Globus pallidus (tissue), 1 donor: Measurements from ENCODE around the gene MAGEA9B.
A peak's percentile ranks its signal among the peaks of the same experiment; 100 is the strongest.
"Not testable (repeated sequence)": the region's sequence is repeated elsewhere in the genome, so short reads cannot be mapped to it uniquely, and the experiment has no call there.

Experiments used
- DNase-seq: peaks from one replicate; pipeline ENCODE4 v3.0.0-alpha.2; 2015; ENCODE audit warnings: low spot score

MAGEA9B gene

GRCh38 chrX:149570668-149571067 is 16.6 kb downstream of the MAGEA9B start:
- DNase-seq: no peak

DNA sequence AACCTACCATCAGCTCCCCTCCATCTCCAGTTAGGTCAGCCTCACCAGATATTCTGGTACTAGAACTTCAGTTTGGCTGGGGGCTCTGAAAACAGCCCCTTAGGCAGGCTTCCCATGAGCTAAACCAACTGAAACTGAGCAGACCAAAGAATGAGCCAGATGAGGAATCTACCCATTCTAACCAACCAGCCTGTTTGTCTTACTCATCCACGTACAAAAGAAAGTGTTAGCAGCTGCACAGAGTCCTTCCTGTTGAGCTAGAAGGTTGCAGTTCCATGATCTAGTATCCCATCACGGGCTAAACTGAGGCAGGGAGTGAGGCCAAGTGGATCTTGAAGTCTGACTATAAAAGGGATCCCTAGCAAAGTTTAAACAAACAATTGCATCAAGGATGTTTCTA is 17.5 kb downstream of the MAGEA9B start:
- DNase-seq: no peak

- DNase-seq: no peak
These were observed 18.5 kb downstream of the MAGEA9B start for GRCh38 chrX:149568701-149569296.

DNA sequence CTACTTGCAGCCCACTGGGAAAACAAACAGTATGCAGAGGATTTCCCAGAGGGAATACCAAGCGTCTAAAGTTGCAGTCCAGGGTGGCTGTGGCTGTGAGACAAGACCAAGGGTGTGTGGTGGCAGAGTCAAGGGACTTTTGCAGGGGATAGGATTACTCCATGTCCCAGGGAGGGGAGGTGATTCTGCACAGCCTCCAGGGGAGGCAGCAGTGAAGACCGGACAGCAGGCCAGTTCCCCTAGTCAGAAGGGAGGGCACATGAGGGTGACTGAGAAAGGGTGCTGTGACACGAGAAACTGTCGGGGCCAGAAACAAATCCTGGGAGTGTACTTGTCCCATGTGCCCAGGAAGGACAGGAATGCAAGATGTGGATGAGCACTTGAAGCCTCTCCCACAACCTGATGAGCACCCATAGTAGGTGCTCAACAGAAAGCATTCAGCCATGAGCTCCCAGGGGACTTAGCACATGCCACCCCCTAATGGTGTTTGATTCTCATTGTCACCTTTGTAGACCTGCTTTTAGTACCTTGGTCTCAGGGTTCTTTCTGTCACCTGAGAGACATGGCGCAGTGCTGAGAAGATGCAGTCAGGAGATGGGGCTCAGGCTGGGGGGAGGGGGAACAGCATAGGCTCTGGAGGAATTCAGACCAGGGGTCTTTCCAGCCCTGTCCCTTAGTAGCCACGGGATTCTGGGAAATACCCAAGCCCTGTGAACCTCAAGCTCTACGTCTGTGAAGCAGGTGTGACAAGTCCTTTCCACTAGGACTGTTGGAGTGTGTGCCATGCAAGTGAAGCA is 19.4 kb downstream of the MAGEA9B start:
- no peak for DNase-seq

- DNase-seq: no peak
These were observed 23.9 kb downstream of the MAGEA9B start for GRCh38 chrX:149563359-149563758.

GRCh38 chrX:149555251-149555650 is 32.0 kb downstream of the MAGEA9B start:
- DNase-seq: not testable (repeated sequence)

GRCh38 chrX:149551939-149552248 is 35.4 kb downstream of the MAGEA9B start:
- DNase-seq: not testable (repeated sequence)

DNA sequence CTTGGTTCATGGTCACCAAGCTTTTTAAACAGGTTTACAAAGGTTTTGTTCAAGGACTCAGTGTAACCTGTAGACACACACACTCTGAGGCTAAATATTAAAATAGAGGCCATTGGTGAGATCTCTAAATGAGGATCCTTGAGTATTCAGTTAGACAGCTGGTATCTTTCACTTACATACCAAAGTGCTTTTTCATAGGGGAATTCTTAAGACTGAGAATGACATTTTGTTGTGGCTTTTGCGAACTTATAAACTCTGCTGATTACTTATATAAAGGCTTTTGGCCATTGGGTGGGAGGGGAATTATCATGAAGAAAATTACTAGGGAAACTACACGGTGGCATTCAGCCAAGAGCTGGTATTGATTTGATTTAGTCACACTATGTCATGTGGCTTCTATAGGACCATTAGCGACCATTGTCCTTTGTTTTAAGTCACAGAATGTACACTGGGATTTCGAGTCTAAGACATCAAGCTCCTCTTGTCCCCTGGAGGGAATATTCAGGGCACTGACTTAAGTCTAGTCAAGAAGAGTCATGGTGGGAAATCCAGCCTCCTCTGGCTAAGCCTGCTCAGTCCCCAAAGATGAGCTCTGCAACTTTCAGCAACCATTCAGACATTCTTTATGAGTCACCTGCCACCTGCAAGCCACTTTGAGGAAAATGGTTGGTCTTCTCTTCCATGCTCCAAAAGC is 35.9 kb downstream of the MAGEA9B start:
- not testable (repeated sequence) for DNase-seq

DNA sequence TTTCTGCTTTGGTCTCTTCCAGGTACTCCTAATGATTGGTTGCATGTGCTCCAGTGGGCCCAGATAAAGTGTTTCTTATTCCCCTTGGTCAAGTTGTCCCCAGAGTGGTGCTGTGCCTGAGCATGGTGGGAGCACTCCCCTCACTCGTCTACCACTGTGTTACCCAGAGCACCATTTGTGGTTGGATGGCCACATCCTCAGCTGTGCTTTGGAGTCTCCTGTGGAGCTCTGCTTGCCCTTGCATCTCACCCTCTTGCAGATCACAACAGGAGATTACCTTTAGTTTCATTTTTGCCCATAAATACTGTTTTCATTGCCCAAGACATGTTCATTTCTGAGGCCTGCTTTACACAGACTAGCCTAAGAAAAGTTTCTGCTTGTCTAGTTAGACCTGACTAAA is 36.8 kb downstream of the MAGEA9B start:
- not testable (repeated sequence) for DNase-seq

DNA sequence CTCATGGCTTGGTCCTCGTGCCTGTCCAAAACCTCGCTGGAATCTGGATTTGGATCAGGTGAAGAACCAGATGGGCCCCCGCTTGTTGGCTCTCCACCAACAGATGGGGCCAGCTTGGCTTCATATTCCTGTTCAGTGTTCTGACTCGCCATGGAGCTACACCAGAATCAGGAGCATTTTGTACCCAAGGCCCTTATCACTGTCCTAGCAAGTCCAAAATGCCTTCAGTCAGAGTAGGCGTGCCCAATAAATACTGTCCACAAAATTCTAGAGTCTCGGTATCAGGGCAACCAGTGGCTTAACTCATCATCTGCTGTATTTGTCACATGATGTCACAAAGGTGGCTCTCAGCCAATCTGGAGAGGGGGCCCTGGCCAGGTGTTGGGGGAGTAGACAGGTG is 37.6 kb downstream of the MAGEA9B start, which contains the start of gene HSFX3:
TSS of gene HSFX3 (minus strand) at position 224 of the 400 bp plus-strand sequence. CDS start at position 152, 72 bp downstream.
- DNase-seq: not testable (repeated sequence)

- not testable (repeated sequence) for DNase-seq
These were observed 39.5 kb downstream of the MAGEA9B start for GRCh38 chrX:149547782-149548181.

- not testable (repeated sequence) for DNase-seq
These were observed 40.3 kb downstream of the MAGEA9B start for GRCh38 chrX:149546962-149547361.

DNA sequence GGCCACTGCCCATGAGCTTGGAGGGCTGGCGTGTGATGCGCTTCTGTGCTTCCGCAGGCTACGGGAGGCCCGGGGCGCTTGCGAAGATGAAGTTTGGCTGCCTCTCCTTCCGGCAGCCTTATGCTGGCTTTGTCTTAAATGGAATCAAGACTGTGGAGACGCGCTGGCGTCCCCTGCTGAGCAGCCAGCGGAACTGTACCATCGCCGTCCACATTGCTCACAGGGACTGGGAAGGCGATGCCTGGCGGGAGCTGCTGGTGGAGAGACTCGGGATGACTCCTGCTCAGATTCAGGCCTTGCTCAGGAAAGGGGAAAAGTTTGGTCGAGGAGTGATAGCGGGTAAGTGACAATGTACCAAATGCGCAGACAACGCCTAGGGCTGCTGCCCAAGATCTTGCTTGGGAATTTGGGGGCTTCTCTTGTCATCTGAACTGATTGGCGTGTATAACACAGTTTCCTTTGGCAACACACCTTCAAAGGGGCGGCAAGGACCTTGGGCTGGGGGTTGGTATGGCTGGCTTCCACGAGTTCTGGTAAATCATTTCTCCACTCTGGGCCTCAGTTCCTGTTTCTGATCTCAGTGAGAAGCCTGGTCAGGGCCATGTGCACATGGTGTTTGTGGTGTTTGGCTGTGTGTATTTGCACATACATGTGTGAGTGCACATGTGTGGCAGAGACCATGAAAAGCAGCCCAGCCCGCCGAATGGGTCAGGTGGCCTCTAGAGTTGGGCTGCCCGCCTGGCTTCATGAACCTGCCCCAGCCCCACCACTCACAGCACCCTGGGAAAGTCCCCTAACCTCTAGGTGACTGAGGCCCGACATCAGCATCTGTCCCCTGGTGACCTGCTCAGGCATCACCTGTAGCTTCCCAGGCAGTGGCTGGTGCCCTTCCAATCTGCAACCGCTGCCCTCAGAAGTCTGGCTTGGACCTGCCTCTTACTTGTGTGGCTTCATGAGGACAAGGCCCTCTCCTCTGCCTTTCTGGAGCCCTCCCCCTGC is 41.4 kb downstream of the MAGEA9B start:
- DNase-seq: not testable (repeated sequence)

- DNase-seq: no peak
These were observed 45.7 kb downstream of the MAGEA9B start for GRCh38 chrX:149541521-149542047.

DNA sequence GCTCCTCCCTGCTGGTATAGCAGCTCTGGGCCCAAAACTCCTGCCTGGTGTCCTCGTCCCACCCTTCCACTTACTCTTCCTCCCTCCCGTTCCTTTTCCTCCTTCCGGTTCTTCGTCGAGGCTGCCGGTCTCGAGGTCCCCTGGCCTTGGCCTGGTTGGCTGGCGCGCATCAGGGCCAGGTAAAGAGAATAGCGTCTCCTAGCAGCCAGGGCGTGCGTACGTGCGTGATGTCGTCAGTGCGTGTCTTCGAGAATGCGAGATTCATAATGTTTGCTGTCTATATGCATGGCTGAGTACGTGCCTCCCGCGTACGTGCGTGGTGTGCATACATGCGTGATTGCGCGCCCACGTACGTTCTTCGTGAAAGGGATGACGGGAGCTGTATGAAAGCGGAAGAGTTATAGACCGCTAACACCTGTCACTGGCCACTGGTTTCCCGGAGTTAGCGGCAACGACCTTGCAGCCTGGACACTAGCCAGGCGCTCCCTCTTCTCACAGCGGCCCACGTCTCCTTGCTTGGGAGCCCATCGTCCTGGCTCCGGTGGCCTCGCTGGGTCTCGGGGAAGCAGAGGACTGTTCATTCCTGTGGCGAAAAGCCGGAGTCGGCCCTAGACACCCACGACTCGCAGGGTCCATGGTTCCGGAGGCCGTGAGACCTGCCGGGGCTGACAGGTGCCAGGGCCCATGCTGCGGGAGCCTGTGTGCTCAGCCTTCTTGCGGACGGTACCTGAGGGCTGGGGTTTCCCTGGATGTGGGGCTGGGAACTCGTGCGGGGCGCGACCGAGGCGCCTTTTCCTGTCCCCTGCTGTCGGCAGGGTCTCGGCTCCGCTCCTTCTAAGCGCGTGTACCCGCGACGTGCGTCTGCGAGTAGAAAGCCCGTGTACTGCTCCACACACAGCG is 46.4 kb downstream of the MAGEA9B start, which contains the start of gene EOLA1:
TSS of gene EOLA1 (plus strand) at position 392 of the 900 bp plus-strand sequence. CDS start 4,619 bp downstream, outside the sequence.
- DNase-seq: peak; percentile 75

- DNase-seq: peak; percentile 93
These were observed 47.1 kb downstream of the MAGEA9B start for GRCh38 chrX:149540131-149540620.

DNA sequence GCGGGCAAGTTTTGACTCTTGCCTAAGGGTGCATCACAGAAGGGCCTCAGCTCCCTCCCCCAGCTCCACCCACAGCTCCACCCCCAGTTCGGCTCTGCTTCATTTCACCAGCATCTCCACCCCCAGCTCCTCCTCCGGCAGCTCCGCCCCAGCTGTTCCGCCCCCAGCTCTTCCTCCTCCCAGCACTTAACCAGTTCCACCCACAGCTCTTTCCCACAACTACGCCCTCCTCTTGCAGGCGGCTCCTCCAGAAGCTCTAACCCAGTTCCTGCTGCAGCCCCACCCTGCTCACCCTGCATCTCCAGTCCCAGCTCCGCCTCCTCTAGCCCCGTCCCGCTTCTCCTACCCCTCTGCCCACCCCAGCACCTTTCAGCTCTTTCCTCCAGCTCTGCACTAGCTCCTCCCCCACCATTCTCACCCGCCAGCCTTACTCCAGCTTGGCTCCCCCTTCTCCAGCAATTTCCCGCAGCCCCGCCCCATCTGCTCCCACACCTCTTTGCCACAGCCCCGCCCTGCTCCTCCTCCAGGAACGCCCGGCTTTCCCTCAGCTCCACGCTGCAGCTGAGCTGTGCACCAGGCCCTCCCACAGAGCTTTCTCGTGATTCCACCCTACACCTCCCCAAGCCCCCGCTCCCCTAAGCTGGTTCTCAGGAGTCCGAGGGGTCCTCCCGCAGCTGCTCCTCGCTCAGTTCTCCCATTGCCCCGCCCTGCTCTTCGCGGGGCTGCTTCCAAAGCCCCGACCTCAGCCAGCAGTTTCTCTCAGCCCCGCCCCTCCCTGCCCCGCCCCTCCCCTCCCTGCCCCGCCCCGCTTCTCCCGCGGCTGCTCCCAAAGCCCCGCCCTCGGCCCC is 47.8 kb downstream of the MAGEA9B start:
- DNase-seq: peak; percentile 90

GRCh38 chrX:149537474-149537873 is 49.8 kb downstream of the MAGEA9B start:
- DNase-seq: not testable (repeated sequence)
